Panc1 (cell line): ENCODE results near the gene GUCD1.

ENCODE experiments used
- CTCF ChIP-seq: fragments of 450-650 bp; IDR thresholded peaks from 2 replicates; pipeline ENCODE4 v1.5.1; 2017; ENCODE audit warnings: mild to moderate bottlenecking
- POLR2AphosphoS5 ChIP-seq: IDR thresholded peaks from 2 replicates; pipeline ENCODE4 v1.6.1; 2012; ENCODE audit warnings: mild to moderate bottlenecking, low read depth, low read length, moderate library complexity
- REST ChIP-seq, 2 experiments: IDR thresholded peaks; 2 replicates each; pipeline ENCODE4 v1.6.1; 2011 to 2012; ENCODE audit warnings: low read depth in 2 of 2, control low read depth in 1 of 2, low read length in 1 of 2, mild to moderate bottlenecking in 1 of 2, moderate library complexity in 1 of 2; ENCODE audit not compliant: insufficient read depth in 1 of 2
- SIN3A ChIP-seq: IDR thresholded peaks from 2 replicates; pipeline ENCODE4 v1.6.1; 2012; ENCODE audit warnings: low read depth, mild to moderate bottlenecking, low read length, moderate library complexity, borderline replicate concordance; ENCODE audit not compliant: insufficient read depth
- TCF7L2 ChIP-seq: IDR thresholded peaks from 2 replicates; pipeline ENCODE4 v1.6.1; 2011; ENCODE audit warnings: mild to moderate bottlenecking, low read depth, low read length, inconsistent platforms

GRCh38 chr22:24514241-24515026 lies 40.5 kb downstream of the GUCD1 start:
- TF ChIP-seq CTCF (no peak), TCF7L2 (no peak), POLR2AphosphoS5 (no peak), SIN3A (no peak), REST (IDR thresholded peaks at IDR 0.05; ENCODE audit: insufficient read depth in 1 of 2, low read depth in 2 of 2, low read length in 1 of 2) (no peak)
